Midbrain (tissue), 1 donor: ENCODE measurements around the gene ZNF429.
"Not testable (repeated sequence)": the region's sequence is repeated elsewhere in the genome, so short reads cannot be mapped to it uniquely, and the experiment has no call there.

Experiments used
- DNase-seq: peaks from one replicate; lab custom pipeline; 2025; lab: John Stamatoyannopoulos, UW

ZNF429 gene

GRCh38 chr19:21505459-21506451, at the start of gene ZNF429:
Gene ZNF429 (plus strand): TSS chr19:21505602. CDS start chr19:21505772, 170 bp downstream.
- DNase-seq = peak; percentile 93

GRCh38 chr19:21460686-21461085, 44.7 kb upstream of the ZNF429 start:
- DNase-seq = no peak

GRCh38 chr19:21462540-21462939, 42.9 kb upstream of the ZNF429 start:
- DNase-seq = no peak

- no peak for DNase-seq
Observed at GRCh38 chr19:21463449-21464105, 41.8 kb upstream of the ZNF429 start.

GRCh38 chr19:21466627-21467026, 38.8 kb upstream of the ZNF429 start:
- no peak for DNase-seq

GRCh38 chr19:21468791-21469190, 36.6 kb upstream of the ZNF429 start:
- DNase-seq = no peak

GRCh38 chr19:21472507-21472906, 32.9 kb upstream of the ZNF429 start:
- no peak for DNase-seq

- peak; percentile 84 for DNase-seq
Observed at GRCh38 chr19:21474671-21475181, 30.7 kb upstream of the ZNF429 start.

GRCh38 chr19:21482361-21482760, 23.0 kb upstream of the ZNF429 start:
- DNase-seq = not testable (repeated sequence)

GRCh38 chr19:21482863-21483276, 22.5 kb upstream of the ZNF429 start:
- no peak for DNase-seq

GRCh38 chr19:21483589-21484170, 21.7 kb upstream of the ZNF429 start:
- no peak for DNase-seq

GRCh38 chr19:21484631-21485030, 20.8 kb upstream of the ZNF429 start:
- DNase-seq = no peak

GRCh38 chr19:21485926-21486325, 19.5 kb upstream of the ZNF429 start:
- DNase-seq = no peak

- DNase-seq = no peak
Observed at GRCh38 chr19:21487969-21488368, 17.4 kb upstream of the ZNF429 start.

- no peak for DNase-seq
Observed at GRCh38 chr19:21491146-21491545, 14.3 kb upstream of the ZNF429 start.

GRCh38 chr19:21492947-21493906, 12.2 kb upstream of the ZNF429 start:
- DNase-seq = no peak

- no peak for DNase-seq
Observed at GRCh38 chr19:21496876-21497275, 8.5 kb upstream of the ZNF429 start.

- DNase-seq = no peak
Observed at GRCh38 chr19:21498651-21499050, 6.8 kb upstream of the ZNF429 start.

- no peak for DNase-seq
Observed at GRCh38 chr19:21508198-21508597, 2.8 kb downstream of the ZNF429 start.

GRCh38 chr19:21511058-21511457, 5.7 kb downstream of the ZNF429 start:
- DNase-seq = not testable (repeated sequence)

- DNase-seq = not testable (repeated sequence)
Observed at GRCh38 chr19:21512609-21513008, 7.2 kb downstream of the ZNF429 start.
